HG03354 (cell line): ENCODE results near the gene ABHD14A.

Source experiments
- ATAC-seq: cut with Tn5 transposase; IDR thresholded peaks from one replicate; pipeline ENCODE4 v1.9.1; 2021; ENCODE audit warnings: mild to moderate bottlenecking; ENCODE audit not compliant: unreplicated experiment, poor library complexity, severe bottlenecking

Gene ABHD14A

DNA sequence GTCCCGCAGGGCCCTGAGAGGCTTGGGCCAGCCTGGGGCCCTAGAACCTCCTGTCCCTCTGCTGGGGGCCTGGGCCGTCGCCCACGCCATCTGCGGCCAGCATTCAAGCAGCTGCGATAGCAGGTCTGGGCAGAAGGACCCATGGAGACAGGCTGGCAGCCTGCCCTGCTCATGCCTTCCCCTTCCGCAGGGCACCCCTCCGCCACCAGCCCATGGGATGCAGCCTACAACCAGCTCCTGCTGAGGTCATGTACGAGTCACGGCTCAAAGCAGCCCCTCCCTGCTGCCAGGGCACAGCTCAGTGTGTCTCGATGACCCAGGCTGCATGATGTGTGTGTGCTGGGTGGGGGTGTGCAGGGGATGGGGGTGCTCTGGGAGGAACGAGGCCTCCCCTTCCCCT is 53.7 kb downstream of the ABHD14A start:
- no peak for ATAC-seq

DNA sequence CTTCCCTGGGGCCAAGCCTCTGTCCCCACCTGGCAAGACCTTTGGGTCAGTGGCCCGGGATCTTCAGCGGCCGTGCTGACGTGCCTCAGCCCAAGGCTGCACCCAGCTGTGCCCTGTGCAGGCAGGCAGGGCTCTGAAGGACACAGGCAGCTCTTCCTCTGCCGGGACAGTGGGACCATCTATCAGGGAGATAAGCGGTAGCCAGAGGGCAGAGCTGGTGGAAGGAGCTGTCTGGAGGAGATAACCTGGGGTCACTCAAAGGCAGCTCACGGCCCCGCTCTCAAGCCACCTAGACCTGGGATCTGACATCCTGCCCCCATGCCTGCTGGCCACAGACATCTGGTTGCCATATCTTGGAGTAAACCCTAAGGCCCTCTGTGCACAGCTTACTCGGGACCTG is 54.2 kb downstream of the ABHD14A start:
- no peak for ATAC-seq

DNA sequence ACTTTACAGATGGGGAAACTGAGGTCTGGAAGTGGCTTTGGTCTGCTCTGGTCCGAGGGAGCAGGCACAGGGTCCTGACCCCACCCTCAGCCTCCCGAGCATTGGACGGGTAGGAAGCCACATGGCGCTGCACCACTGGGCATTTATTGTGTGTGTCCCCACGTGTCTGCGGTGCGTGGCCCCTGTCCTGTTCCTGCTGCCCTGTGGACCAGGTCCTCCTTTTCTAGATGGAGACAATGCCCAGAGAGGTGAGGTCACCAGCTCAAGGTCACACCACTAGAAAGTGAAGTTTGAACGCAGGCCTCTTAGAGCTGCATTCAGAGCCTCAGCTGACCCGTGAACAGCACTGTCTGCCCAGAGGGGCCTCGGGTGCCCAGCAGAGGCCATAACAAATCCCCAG is 54.7 kb downstream of the ABHD14A start:
- ATAC-seq: no peak
